Liver (tissue), 9 donors: ENCODE measurements around the gene HIVEP2. TPM values are rescaled to one million over a fixed set of nuclear protein-coding genes. Genes with fewer than 3 reads are reported as not detected.

Experiments
- DNase-seq: peaks from one replicate; pipeline ENCODE4 v3.0.0-alpha.2; 2017; ENCODE audit warnings: low spot score
- H3K27ac ChIP-seq, 2 donors: one replicate each; pipeline ENCODE4 v1.7.0; 2013; ENCODE audit warnings: inconsistent platforms in 2 of 2, low read length in 2 of 2, control low read depth in 1 of 2, low read depth in 1 of 2, mild to moderate bottlenecking in 1 of 2
- H3K27me3 ChIP-seq, 4 donors: one replicate each; pipeline versions ENCODE4 v1.6.1 to v1.7.0; 2013; ENCODE audit warnings: low read length in 3 of 4, inconsistent platforms in 1 of 4, mild to moderate bottlenecking in 1 of 4, moderate library complexity in 1 of 4; ENCODE audit not compliant: control insufficient read depth in 4 of 4, insufficient read depth in 4 of 4
- H3K36me3 ChIP-seq, 4 donors: one replicate each; pipeline versions ENCODE4 v1.6.1 to v1.7.0; 2013; ENCODE audit warnings: low read length in 3 of 4, mild to moderate bottlenecking in 3 of 4, low read depth in 1 of 4, moderate library complexity in 1 of 4; ENCODE audit not compliant: control insufficient read depth in 4 of 4, insufficient read depth in 3 of 4
- H3K4me1 ChIP-seq, 4 donors: one replicate each; pipeline versions ENCODE4 v1.6.1 to v1.7.0; 2013; ENCODE audit warnings: low read length in 3 of 4, mild to moderate bottlenecking in 3 of 4, moderate library complexity in 1 of 4; ENCODE audit not compliant: control insufficient read depth in 4 of 4, insufficient read depth in 4 of 4
- H3K4me3 ChIP-seq, 3 donors: one replicate each; pipeline versions ENCODE4 v1.6.1 to v1.7.0; 2013; ENCODE audit warnings: low read length in 3 of 3, control low read depth in 1 of 3, low read depth in 1 of 3, mild to moderate bottlenecking in 1 of 3
- H3K9ac ChIP-seq, 2 donors: one replicate each; pipeline ENCODE4 v1.7.0; 2013; ENCODE audit warnings: low read length in 2 of 2, mild to moderate bottlenecking in 2 of 2, moderate library complexity in 2 of 2, control low read depth in 1 of 2, low read depth in 1 of 2
- H3K9me3 ChIP-seq, 4 donors: one replicate each; pipeline versions ENCODE4 v1.6.1 to v1.7.0; 2013; ENCODE audit warnings: low read length in 3 of 4; ENCODE audit not compliant: control insufficient read depth in 4 of 4
- EGR1 ChIP-seq, 2 donors: IDR thresholded peaks; 2 replicates each; pipeline ENCODE4 v1.6.1; 2016 to 2018; ENCODE audit warnings: antibody characterized with exemption in 2 of 2, low read depth in 2 of 2
- FOXA1 ChIP-seq: IDR thresholded peaks from 2 replicates; pipeline ENCODE4 v1.6.1; 2016; ENCODE audit warnings: antibody characterized with exemption
- FOXA2 ChIP-seq: IDR thresholded peaks from 2 replicates; pipeline ENCODE4 v1.6.1; 2016; ENCODE audit warnings: antibody characterized with exemption
- HNF4G ChIP-seq: IDR thresholded peaks from 2 replicates; pipeline ENCODE4 v1.6.1; 2016; ENCODE audit warnings: antibody characterized with exemption
- NR2F2 ChIP-seq: IDR thresholded peaks from 2 replicates; pipeline ENCODE4 v1.6.1; 2016; ENCODE audit warnings: antibody characterized with exemption
- RAD21 ChIP-seq, 2 donors: IDR thresholded peaks; 2 replicates each; pipeline ENCODE4 v1.6.1; 2016; ENCODE audit warnings: antibody characterized with exemption in 2 of 2, mild to moderate bottlenecking in 2 of 2
- REST ChIP-seq: IDR thresholded peaks from 2 replicates; pipeline ENCODE4 v1.6.1; 2016; ENCODE audit warnings: antibody characterized with exemption, mild to moderate bottlenecking
- RXRA ChIP-seq, 2 donors: IDR thresholded peaks; 2 replicates each; pipeline ENCODE4 v1.6.1; 2017 to 2018; ENCODE audit warnings: antibody characterized with exemption in 2 of 2, mild to moderate bottlenecking in 1 of 2
- SP1 ChIP-seq: IDR thresholded peaks from 2 replicates; pipeline ENCODE4 v1.6.1; 2018; ENCODE audit warnings: antibody characterized with exemption, mild to moderate bottlenecking
- TAF1 ChIP-seq: conservative IDR thresholded peaks from 2 replicates; pipeline ENCODE4 v1.6.1; 2016; ENCODE audit warnings: antibody characterized with exemption, mild to moderate bottlenecking
- YY1 ChIP-seq: IDR thresholded peaks from 2 replicates; pipeline ENCODE4 v1.6.1; 2016; ENCODE audit warnings: antibody characterized with exemption, mild to moderate bottlenecking
- WGBS: extraction: QIAGEN DNeasy Blood & Tissue Kit; methylation state at CpG from one replicate; pipeline ENCODE4 v1.1.7; 2013; 5-methylcytosine and 5-hydroxymethylcytosine counted together
- polyA plus RNA-seq, 2 donors: library from polyadenylated mRNA; stranded (reverse) in 1 of 2; unstranded in 1 of 2; fragments of 200-250 nt in 1 of 2; fragments of >200 nt in 1 of 2; fragmentation: Nextera tagmentation in 1 of 2; extraction: Ambion mirVana in 1 of 2; gene quantifications; one replicate each; pipeline versions ENCODE4 v1.2.1 to v1.2.3, GENCODE V29; 2013 to 2015
- total RNA-seq, 2 donors: library from RNA; depleted of rRNA; stranded (reverse); fragments of >200 nt; gene quantifications; one replicate each; pipeline ENCODE4 v1.2.3, GENCODE V29; 2014
- TF ChIP-seq, protein P1 (sequence below): IDR thresholded peaks from 2 replicates; pipeline ENCODE4 v1.6.1; 2016; ENCODE audit warnings: antibody characterized with exemption
- TF ChIP-seq, protein P2 (sequence below): IDR thresholded peaks from 2 replicates; pipeline ENCODE4 v1.6.1; 2016; ENCODE audit warnings: antibody characterized with exemption
- TF ChIP-seq, protein P3 (sequence below): fragments of 150-350 bp; IDR thresholded peaks from 2 replicates; pipeline ENCODE4 v1.5.1; 2017; ENCODE audit warnings: improper control_type of control experiment, low read depth, low read length; ENCODE audit not compliant: missing input control
- TF ChIP-seq, protein P4 (sequence below): IDR thresholded peaks from 2 replicates; pipeline ENCODE4 v1.6.1; 2016; ENCODE audit warnings: antibody characterized with exemption
- donor health status: healthy.
- donor health status: healthy.
- donor health status: healthy.
- donor health status: healthy.
- donor health status: healthy.

The HIVEP2 gene
- total and polyA plus RNA-seq, 4 donors: 0.82 to 6.6 (median 1.3) TPM

DNA sequence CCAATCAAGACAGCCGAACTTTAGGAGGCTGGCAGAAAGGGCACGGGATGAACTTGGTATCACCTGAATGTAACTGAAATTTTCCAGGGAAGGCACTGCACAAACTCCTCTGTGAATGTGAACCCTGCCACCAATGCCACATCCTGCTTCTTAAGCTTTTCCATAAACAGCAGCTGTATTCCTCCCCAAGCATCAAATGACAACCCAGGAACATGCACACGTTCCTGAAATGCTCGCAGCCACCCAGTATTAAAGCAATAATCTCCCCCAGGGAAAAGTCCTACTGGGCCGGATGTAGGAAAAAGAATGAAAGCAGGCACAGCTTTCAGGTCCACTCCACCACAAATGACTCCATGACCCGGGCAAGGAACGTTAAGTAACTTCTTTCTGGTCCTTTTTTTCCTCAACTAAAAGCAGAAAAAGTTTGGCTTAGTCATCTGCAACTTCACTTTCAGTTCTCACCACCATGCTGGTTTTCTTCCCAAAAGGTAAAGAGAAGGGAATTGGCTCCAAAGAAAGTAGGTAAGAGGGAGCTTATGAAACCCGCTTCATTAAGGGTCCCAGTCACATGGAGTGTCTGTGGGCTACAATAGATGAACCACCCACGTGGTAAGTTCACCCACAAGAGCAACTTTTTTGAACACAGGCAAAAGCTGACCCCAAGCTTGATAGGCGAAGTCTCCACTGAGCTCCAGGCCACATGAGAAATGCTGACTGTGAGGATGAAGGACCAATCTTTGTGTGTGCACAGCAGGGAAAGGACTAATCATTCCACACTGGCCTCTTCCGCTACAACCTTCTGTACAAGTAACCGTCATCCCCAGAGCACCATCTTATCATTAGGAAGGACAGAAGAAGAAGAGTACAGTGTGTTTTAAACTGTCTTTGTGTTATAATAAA lies 90.1 kb downstream of the HIVEP2 start:
- H3K9me3 ChIP-seq: no peaks in the 10 kb centered on the region
- no peaks in the 10 kb centered on the region for H3K27me3 ChIP-seq
- no peak for DNase-seq
- H3K4me1 ChIP-seq: peaks cover 3 to 18% (median 6%) of the 10 kb centered on the region in 4 donors
- WGBS: 91% methylated on average over 12 of the region's 12 CpGs
- H3K4me3 ChIP-seq: no peak overlapping the region
- no peak overlapping the region for H3K9ac ChIP-seq
- TF ChIP-seq TAF1: no peak
- no peak for TF ChIP-seq FOXA2
- TF ChIP-seq SP1: no peak
- TF ChIP-seq YY1: no peak
- TF ChIP-seq, protein P1, sequence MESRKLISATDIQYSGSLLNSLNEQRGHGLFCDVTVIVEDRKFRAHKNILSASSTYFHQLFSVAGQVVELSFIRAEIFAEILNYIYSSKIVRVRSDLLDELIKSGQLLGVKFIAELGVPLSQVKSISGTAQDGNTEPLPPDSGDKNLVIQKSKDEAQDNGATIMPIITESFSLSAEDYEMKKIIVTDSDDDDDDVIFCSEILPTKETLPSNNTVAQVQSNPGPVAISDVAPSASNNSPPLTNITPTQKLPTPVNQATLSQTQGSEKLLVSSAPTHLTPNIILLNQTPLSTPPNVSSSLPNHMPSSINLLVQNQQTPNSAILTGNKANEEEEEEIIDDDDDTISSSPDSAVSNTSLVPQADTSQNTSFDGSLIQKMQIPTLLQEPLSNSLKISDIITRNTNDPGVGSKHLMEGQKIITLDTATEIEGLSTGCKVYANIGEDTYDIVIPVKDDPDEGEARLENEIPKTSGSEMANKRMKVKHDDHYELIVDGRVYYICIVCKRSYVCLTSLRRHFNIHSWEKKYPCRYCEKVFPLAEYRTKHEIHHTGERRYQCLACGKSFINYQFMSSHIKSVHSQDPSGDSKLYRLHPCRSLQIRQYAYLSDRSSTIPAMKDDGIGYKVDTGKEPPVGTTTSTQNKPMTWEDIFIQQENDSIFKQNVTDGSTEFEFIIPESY: no peak
- no peak for TF ChIP-seq REST
- TF ChIP-seq, protein P2, sequence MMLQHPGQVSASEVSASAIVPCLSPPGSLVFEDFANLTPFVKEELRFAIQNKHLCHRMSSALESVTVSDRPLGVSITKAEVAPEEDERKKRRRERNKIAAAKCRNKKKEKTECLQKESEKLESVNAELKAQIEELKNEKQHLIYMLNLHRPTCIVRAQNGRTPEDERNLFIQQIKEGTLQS: no peak
- no peak for TF ChIP-seq HNF4G
- TF ChIP-seq, protein P3, sequence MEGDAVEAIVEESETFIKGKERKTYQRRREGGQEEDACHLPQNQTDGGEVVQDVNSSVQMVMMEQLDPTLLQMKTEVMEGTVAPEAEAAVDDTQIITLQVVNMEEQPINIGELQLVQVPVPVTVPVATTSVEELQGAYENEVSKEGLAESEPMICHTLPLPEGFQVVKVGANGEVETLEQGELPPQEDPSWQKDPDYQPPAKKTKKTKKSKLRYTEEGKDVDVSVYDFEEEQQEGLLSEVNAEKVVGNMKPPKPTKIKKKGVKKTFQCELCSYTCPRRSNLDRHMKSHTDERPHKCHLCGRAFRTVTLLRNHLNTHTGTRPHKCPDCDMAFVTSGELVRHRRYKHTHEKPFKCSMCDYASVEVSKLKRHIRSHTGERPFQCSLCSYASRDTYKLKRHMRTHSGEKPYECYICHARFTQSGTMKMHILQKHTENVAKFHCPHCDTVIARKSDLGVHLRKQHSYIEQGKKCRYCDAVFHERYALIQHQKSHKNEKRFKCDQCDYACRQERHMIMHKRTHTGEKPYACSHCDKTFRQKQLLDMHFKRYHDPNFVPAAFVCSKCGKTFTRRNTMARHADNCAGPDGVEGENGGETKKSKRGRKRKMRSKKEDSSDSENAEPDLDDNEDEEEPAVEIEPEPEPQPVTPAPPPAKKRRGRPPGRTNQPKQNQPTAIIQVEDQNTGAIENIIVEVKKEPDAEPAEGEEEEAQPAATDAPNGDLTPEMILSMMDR: no peak
- TF ChIP-seq NR2F2: no peak
- H3K36me3 ChIP-seq: no peaks in the 10 kb centered on the region
- no peak overlapping the region for H3K27ac ChIP-seq

DNA sequence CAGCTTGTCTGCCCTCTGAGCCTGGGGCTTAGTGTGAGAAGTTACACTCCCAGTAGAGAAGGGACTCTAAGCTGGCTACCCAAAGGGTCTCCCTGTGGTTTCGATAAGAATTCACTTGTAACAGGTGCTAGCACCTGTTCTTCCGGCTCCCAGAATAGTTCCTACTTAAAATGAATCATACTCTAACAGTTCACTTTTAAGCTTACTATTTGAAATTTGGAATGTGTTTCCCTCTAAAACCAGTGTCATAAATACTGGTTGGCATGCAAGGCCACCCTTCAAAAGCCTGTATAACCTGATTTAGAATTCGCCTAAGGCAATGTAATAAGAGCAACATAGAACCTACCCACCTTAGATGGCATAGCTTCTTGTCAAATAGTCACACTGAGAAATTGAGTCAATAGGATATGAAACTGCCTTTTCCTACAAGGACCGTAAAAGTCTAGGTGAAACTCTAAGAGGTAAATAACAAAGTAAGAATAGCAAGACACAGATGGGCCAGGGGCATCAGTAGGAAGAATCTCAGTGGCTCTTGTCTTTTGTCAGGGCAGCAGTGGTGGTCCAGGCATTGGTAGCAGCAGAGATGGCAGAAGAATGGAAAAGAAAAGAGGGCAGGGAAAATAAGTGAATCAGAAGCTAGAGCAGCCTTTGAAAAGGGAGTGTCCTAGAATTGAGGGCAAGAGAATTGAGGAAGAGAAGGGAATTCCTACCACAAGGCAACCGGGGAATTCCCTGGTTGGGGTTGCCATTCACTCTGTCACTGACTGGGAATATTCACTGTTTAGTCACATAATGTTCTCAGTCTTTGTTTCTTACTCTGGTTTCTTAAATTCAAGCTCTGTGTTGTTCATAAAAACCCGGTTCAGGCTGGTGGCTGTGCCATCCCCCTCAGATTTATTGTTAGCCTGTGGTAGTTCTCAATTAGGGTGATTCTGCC lies 91.5 kb downstream of the HIVEP2 start:
- no peaks in the 10 kb centered on the region for H3K36me3 ChIP-seq
- H3K4me1 ChIP-seq: peaks cover 3 to 18% (median 6%) of the 10 kb centered on the region in 4 donors
- 91% methylated on average over 6 of the region's 6 CpGs for WGBS
- DNase-seq: no peak
- H3K27me3 ChIP-seq: no peaks in the 10 kb centered on the region
- H3K9me3 ChIP-seq: no peaks in the 10 kb centered on the region
- H3K4me3 ChIP-seq: no peak overlapping the region
- H3K27ac ChIP-seq: no peak overlapping the region
- H3K9ac ChIP-seq: no peak overlapping the region
- TF ChIP-seq, protein P1: no peak
- TF ChIP-seq HNF4G (no peak), EGR1 (IDR thresholded peaks at IDR 0.05; ENCODE audit: low read depth in 2 of 2) (no peak), RXRA (IDR thresholded peaks at IDR 0.05) (no peak), NR2F2 (no peak), FOXA1 (no peak), RAD21 (IDR thresholded peaks at IDR 0.05) (no peak), YY1 (no peak), FOXA2 (no peak), SP1 (no peak)
- TF ChIP-seq, protein P2: no peak
- TF ChIP-seq, protein P3: no peak
- TF ChIP-seq, protein P4, sequence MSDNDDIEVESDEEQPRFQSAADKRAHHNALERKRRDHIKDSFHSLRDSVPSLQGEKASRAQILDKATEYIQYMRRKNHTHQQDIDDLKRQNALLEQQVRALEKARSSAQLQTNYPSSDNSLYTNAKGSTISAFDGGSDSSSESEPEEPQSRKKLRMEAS: no peak
